ENCODE data around the gene CD300LG. TPM values are rescaled to one million over a fixed set of nuclear protein-coding genes. Genes with fewer than 3 reads are reported as not detected.

Gene CD300LG
- total RNA-seq, 3 donors from 2014 or later (not counting 1 experiment from before 2014, with no cell fraction given), result not detected

GRCh38 chr17:43829738-43830137 is 17.2 kb upstream of the CD300LG start:
- WGBS (ENCODE audit: insufficient coverage), result 94% methylated on average over 14 of the region's 14 CpGs
- H3K4me1 Mint-ChIP-seq, result peaks cover 10 to 13% of the 10 kb centered on the region in 2 donors
- no peaks in the 10 kb centered on the region for H3K9me3 ChIP-seq (ENCODE audit: control insufficient read depth, insufficient read depth, low read length)
- H3K27me3 ChIP-seq (ENCODE audit: control insufficient read depth, insufficient read depth, low read length), result peaks cover 20% of the 10 kb centered on the region
- TF ChIP-seq CTCF (IDR thresholded peaks at IDR 0.05), result no peak
- H3K9me3 Mint-ChIP-seq, result no peaks in the 10 kb centered on the region
- no peaks in the 10 kb centered on the region for H3K36me3 Mint-ChIP-seq
- no peak for DNase-seq
- H3K27ac ChIP-seq (ENCODE audit: low read length), result no peak overlapping the region
- no peak overlapping the region for H3K27ac Mint-ChIP-seq
- no peak for ATAC-seq
- no peak overlapping the region for H3K4me3 Mint-ChIP-seq
- peaks cover 20 to 24% of the 10 kb centered on the region in 2 donors for H3K27me3 Mint-ChIP-seq (ENCODE audit: low read depth in 2 of 2)
- peaks cover 12% of the 10 kb centered on the region for H3K4me1 ChIP-seq (ENCODE audit: control insufficient read depth, insufficient read depth, low read length)
- intact Hi-C loops (cut with micrococcal nuclease), result no loop called here
- H3K36me3 ChIP-seq (ENCODE audit: control insufficient read depth, insufficient read depth, low read length), result no peaks in the 10 kb centered on the region
- H3K4me3 ChIP-seq (ENCODE audit: low read length), result no peak overlapping the region

GRCh38 chr17:43830510-43831140 is 16.4 kb upstream of the CD300LG start:
- Mint-ChIP-seq H3K4me1 (peaks cover 10 to 13% of the 10 kb centered on the region in 2 donors), H3K27ac (no peak overlapping the region), H3K36me3 (no peaks in the 10 kb centered on the region), H3K9me3 (no peaks in the 10 kb centered on the region), H3K27me3 (ENCODE audit: low read depth in 2 of 2) (peaks cover 24 to 25% of the 10 kb centered on the region in 2 donors), H3K4me3 (peak overlapping the region; percentile 80)
- no peak for TF ChIP-seq CTCF (IDR thresholded peaks at IDR 0.05)
- Histone ChIP-seq H3K27me3 (ENCODE audit: control insufficient read depth, insufficient read depth, low read length) (peaks cover 20% of the 10 kb centered on the region), H3K9me3 (ENCODE audit: control insufficient read depth, insufficient read depth, low read length) (no peaks in the 10 kb centered on the region), H3K36me3 (ENCODE audit: control insufficient read depth, insufficient read depth, low read length) (no peaks in the 10 kb centered on the region), H3K27ac (ENCODE audit: low read length) (no peak overlapping the region), H3K4me1 (ENCODE audit: control insufficient read depth, insufficient read depth, low read length) (peaks cover 12% of the 10 kb centered on the region), H3K4me3 (ENCODE audit: low read length) (no peak overlapping the region)
- intact Hi-C loops (cut with micrococcal nuclease), result no loop called here
- WGBS (ENCODE audit: insufficient coverage), result 79% methylated on average over 7 of the region's 7 CpGs
- ATAC-seq (no peak), DNase-seq (peak in 1 of 2 donors; percentile 12)

- no peaks in the 10 kb centered on the region for H3K36me3 ChIP-seq (ENCODE audit: control insufficient read depth, insufficient read depth, low read length)
- H3K4me3 Mint-ChIP-seq, result peak overlapping the region; percentile 63
- H3K27me3 Mint-ChIP-seq (ENCODE audit: low read depth in 2 of 2), result peaks cover 24 to 32% of the 10 kb centered on the region in 2 donors
- H3K36me3 Mint-ChIP-seq, result no peaks in the 10 kb centered on the region
- H3K27ac ChIP-seq (ENCODE audit: low read length), result no peak overlapping the region
- H3K4me3 ChIP-seq (ENCODE audit: low read length), result no peak overlapping the region
- H3K4me1 Mint-ChIP-seq, result peaks cover 10 to 13% of the 10 kb centered on the region in 2 donors
- H3K27me3 ChIP-seq (ENCODE audit: control insufficient read depth, insufficient read depth, low read length), result peaks cover 20% of the 10 kb centered on the region
- DNase-seq (no peak), ATAC-seq (no peak)
- H3K4me1 ChIP-seq (ENCODE audit: control insufficient read depth, insufficient read depth, low read length), result peaks cover 12% of the 10 kb centered on the region
- no peaks in the 10 kb centered on the region for H3K9me3 Mint-ChIP-seq
- 82% methylated on average over 5 of the region's 8 CpGs for WGBS (ENCODE audit: insufficient coverage)
- TF ChIP-seq CTCF (IDR thresholded peaks at IDR 0.05), result no peak
- no peak overlapping the region for H3K27ac Mint-ChIP-seq
- intact Hi-C loops (cut with micrococcal nuclease), result no loop called here
- H3K9me3 ChIP-seq (ENCODE audit: control insufficient read depth, insufficient read depth, low read length), result no peaks in the 10 kb centered on the region
Observed at GRCh38 chr17:43831633-43832032, 15.3 kb upstream of the CD300LG start.

All from natural killer cell (primary cell).